Prostate gland (tissue), 2 donors: Measurements from ENCODE around the gene SLC39A7.

Experiments used
- POLR2A ChIP-seq: fragments of 450-650 bp; IDR thresholded peaks from one replicate; pipeline ENCODE4 v1.6.1; 2016; ENCODE audit warnings: antibody characterized with exemption, mild to moderate bottlenecking
- TF ChIP-seq, protein P1 (sequence below), 4 experiments: fragments of 200-600 bp in 2 of 4; fragments of 450-650 bp in 2 of 4; sonication (generic) in 2 of 4; IDR thresholded peaks; 1 replicate in 3 of 4; 2 replicates in 1 of 4; pipeline ENCODE4 v1.5.1; 2016 to 2019; ENCODE audit warnings: antibody characterized with exemption in 4 of 4, mild to moderate bottlenecking in 2 of 4, moderate library complexity in 2 of 4

DNA sequence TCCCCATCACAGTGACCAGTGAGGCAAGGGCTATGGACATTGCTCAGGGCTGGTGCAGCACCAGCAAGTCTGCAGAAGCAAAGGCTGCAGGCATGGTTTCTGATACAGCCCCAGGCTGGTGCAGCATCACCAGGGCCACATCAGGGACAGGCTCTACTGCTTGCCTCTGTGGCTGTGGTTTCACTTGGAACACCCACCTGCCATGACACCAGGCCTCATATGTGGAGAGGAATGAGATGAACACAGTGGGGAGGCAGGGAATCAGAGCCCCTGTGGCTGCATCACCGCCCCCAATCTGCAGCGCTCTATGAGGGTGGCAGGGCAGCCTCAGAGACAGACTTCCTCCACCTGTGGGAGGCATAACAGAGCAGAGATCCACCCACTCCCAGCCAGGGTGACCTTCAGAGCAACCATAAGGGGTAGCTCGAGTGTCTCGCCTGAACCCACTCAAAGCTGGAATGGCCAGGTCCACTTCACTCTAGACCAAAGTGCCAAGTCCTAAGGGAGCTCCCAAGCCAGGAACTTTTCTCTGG lies 15.5 kb downstream of the SLC39A7 start:
- TF ChIP-seq, protein P1, sequence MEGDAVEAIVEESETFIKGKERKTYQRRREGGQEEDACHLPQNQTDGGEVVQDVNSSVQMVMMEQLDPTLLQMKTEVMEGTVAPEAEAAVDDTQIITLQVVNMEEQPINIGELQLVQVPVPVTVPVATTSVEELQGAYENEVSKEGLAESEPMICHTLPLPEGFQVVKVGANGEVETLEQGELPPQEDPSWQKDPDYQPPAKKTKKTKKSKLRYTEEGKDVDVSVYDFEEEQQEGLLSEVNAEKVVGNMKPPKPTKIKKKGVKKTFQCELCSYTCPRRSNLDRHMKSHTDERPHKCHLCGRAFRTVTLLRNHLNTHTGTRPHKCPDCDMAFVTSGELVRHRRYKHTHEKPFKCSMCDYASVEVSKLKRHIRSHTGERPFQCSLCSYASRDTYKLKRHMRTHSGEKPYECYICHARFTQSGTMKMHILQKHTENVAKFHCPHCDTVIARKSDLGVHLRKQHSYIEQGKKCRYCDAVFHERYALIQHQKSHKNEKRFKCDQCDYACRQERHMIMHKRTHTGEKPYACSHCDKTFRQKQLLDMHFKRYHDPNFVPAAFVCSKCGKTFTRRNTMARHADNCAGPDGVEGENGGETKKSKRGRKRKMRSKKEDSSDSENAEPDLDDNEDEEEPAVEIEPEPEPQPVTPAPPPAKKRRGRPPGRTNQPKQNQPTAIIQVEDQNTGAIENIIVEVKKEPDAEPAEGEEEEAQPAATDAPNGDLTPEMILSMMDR (IDR thresholded peaks at IDR 0.05) = no peak
- no peak for TF ChIP-seq POLR2A
